ENCODE data around the gene MARCKSL1. TPM values are rescaled to one million over a fixed set of nuclear protein-coding genes. Genes with fewer than 3 reads are reported as not detected.

MARCKSL1 gene
- total and polyA plus RNA-seq, 2 experiments from 2014 or later = 16.6 to 22.1 TPM

DNA sequence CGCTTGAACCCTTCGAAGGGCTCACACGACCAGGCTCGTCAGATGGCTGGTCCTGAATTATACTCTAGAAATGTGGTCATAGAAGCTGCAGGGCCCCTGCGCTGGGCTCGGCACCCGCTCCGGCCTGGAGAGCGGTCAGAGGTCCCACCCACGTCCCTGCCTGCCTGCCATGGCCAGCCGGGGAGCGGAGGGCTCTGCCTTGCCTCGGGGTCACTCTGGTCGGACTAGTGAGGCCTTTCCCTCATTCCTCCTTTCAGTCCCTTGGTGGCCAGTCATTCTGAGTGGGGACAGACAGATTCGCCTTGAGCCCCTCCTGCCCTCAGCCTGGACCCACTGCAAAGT lies 529 bp upstream of the MARCKSL1 start:
- in situ Hi-C loops (cut with MboI) = no loop called here
- no peak overlapping the region for H3K4me2 ChIP-seq (ENCODE audit: unreplicated experiment)

DNA sequence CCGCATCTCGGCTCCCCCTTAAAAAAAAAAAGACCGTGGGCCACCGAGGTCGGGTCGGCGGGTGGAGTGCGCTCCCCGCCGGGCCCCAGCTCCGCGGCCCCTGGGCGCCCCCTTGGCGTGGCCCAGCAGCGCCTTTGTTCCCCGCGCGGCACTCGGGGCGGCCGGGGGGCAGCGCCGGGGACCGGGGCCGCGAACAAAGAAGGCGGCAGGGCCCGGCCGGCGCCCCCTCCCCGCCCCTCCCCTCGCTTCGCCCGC lies 571 bp downstream of the MARCKSL1 start:
- H3K9me3 ChIP-seq (ENCODE audit: low read depth) = no peaks in the 10 kb centered on the region
- H3K4me2 ChIP-seq (ENCODE audit: unreplicated experiment) = peak overlapping the region; percentile 77
- H3K4me3 ChIP-seq = peak overlapping the region; percentile 79
- H3K27ac ChIP-seq = no peak overlapping the region
- H3K27me3 ChIP-seq (replicated peaks; ENCODE audit: insufficient read depth) = no peaks in the 10 kb centered on the region
- H2AFZ ChIP-seq = peak overlapping the region; percentile 42
- no peaks in the 10 kb centered on the region for H3K79me2 ChIP-seq (ENCODE audit: insufficient read depth)
- H4K20me1 ChIP-seq (ENCODE audit: insufficient read depth) = no peaks in the 10 kb centered on the region
- no peaks in the 10 kb centered on the region for H3K36me3 ChIP-seq (ENCODE audit: low read depth)
- H3F3A ChIP-seq (ENCODE audit: insufficient read depth) = peaks cover 19% of the 10 kb centered on the region; the same call in 1 of the 2 replicates
- peaks cover 13% of the 10 kb centered on the region; the same call in 1 of the 2 replicates for H3K4me1 ChIP-seq (ENCODE audit: insufficient read depth)
- WGBS, 2 experiments (ENCODE audit: low coverage in 1 of 2, low lambda C conversion rate in 2 of 2, missing lambda C conversion rate in 2 of 2) = 1 to 3% methylated on average over 11 to 26 of the region's 34 CpGs
- no peaks in the 10 kb centered on the region for H3K9me2 ChIP-seq (ENCODE audit: insufficient read depth)
- DNase-seq = no peak
- TF ChIP-seq EZH2phosphoT487 (IDR thresholded peaks at IDR 0.05; ENCODE audit: insufficient read depth, low read depth) (no peak), EZH2 (IDR thresholded peaks at IDR 0.05; ENCODE audit: insufficient read depth, poor library complexity, severe bottlenecking) (no peak)
- H3K9ac ChIP-seq = peak overlapping the region; percentile 76
- in situ Hi-C loops (cut with MboI) = no loop called here

More for the DNA sequence above, 529 bp upstream of the MARCKSL1 start:
- Histone ChIP-seq H3K36me3 (ENCODE audit: low read depth) (no peaks in the 10 kb centered on the region), H3K9me2 (ENCODE audit: insufficient read depth) (no peaks in the 10 kb centered on the region), H3K9ac (no peak overlapping the region), H2AFZ (no peak overlapping the region), H3K27ac (no peak overlapping the region), H3K4me3 (peak overlapping the region; percentile 79; the same call in 1 of the 2 replicates), H4K20me1 (ENCODE audit: insufficient read depth) (no peaks in the 10 kb centered on the region), H3K4me1 (ENCODE audit: insufficient read depth) (peaks cover 13% of the 10 kb centered on the region; the same call in 1 of the 2 replicates), H3K27me3 (replicated peaks; ENCODE audit: insufficient read depth) (no peaks in the 10 kb centered on the region), H3K79me2 (ENCODE audit: insufficient read depth) (no peaks in the 10 kb centered on the region), H3K9me3 (ENCODE audit: low read depth) (no peaks in the 10 kb centered on the region), H3F3A (ENCODE audit: insufficient read depth) (peaks cover 14% of the 10 kb centered on the region; the same call in 1 of the 2 replicates)
- no peak for DNase-seq
- TF ChIP-seq EZH2 (IDR thresholded peaks at IDR 0.05; ENCODE audit: insufficient read depth, poor library complexity, severe bottlenecking) (no peak), EZH2phosphoT487 (IDR thresholded peaks at IDR 0.05; ENCODE audit: insufficient read depth, low read depth) (no peak)
- 58 to 61% methylated on average over 15 of the region's 15 CpGs for WGBS, 2 experiments (ENCODE audit: low coverage in 1 of 2, low lambda C conversion rate in 2 of 2, missing lambda C conversion rate in 2 of 2)

DNA sequence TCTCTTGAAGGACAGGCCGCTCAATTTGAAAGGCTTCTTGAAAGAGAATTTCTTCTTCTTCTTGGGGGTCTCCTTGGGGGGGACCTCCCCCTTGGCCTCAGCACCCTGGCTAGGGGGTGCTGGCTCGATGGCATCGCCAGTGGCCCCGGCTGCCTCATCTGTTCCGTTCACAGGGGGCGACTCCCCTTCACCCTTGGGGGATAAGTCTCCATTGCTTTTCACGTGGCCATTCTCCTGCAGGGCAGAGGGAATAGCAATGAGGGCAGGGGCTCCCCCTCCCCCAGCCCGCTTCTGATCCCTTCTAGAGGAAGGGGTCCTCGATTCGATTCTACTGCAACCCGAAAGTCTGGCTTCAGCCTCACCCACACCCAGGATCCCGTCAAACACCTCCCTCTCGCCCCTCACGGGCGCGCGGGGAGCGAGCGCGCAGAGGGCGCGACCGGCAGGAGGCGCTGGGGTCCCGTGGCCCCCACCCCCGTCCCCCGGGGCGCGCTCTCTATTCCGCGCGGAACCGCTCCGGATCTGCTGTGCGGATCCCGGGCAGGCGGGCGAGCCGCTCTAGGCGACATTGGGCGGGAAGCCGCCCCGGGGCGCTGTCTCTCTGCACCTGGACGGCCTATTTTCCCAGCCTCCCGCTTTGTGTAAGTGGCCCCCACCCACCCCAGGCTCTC lies 1.0 kb downstream of the MARCKSL1 start:
- peak overlapping the region; percentile 42 for H2AFZ ChIP-seq
- H3K9me3 ChIP-seq (ENCODE audit: low read depth) = no peaks in the 10 kb centered on the region
- peak overlapping the region; percentile 79 for H3K4me3 ChIP-seq
- H3K27ac ChIP-seq = no peak overlapping the region
- WGBS, 2 experiments (ENCODE audit: low coverage in 1 of 2, low lambda C conversion rate in 2 of 2, missing lambda C conversion rate in 2 of 2) = 5 to 8% methylated on average over 26 to 46 of the region's 46 CpGs
- H3K79me2 ChIP-seq (ENCODE audit: insufficient read depth) = no peaks in the 10 kb centered on the region
- peak overlapping the region; percentile 77 for H3K4me2 ChIP-seq (ENCODE audit: unreplicated experiment)
- H3K9me2 ChIP-seq (ENCODE audit: insufficient read depth) = no peaks in the 10 kb centered on the region
- no peaks in the 10 kb centered on the region for H4K20me1 ChIP-seq (ENCODE audit: insufficient read depth)
- H3K36me3 ChIP-seq (ENCODE audit: low read depth) = no peaks in the 10 kb centered on the region
- H3K27me3 ChIP-seq (replicated peaks; ENCODE audit: insufficient read depth) = no peaks in the 10 kb centered on the region
- in situ Hi-C loops (cut with MboI) = no loop called here
- TF ChIP-seq EZH2phosphoT487 (IDR thresholded peaks at IDR 0.05; ENCODE audit: insufficient read depth, low read depth) = no peak
- TF ChIP-seq EZH2 (IDR thresholded peaks at IDR 0.05; ENCODE audit: insufficient read depth, poor library complexity, severe bottlenecking) = no peak
- peaks cover 19% of the 10 kb centered on the region; the same call in 1 of the 2 replicates for H3F3A ChIP-seq (ENCODE audit: insufficient read depth)
- peak; percentile 72 for DNase-seq
- peaks cover 13% of the 10 kb centered on the region; the same call in 1 of the 2 replicates for H3K4me1 ChIP-seq (ENCODE audit: insufficient read depth)
- peak overlapping the region; percentile 76 for H3K9ac ChIP-seq

DNA sequence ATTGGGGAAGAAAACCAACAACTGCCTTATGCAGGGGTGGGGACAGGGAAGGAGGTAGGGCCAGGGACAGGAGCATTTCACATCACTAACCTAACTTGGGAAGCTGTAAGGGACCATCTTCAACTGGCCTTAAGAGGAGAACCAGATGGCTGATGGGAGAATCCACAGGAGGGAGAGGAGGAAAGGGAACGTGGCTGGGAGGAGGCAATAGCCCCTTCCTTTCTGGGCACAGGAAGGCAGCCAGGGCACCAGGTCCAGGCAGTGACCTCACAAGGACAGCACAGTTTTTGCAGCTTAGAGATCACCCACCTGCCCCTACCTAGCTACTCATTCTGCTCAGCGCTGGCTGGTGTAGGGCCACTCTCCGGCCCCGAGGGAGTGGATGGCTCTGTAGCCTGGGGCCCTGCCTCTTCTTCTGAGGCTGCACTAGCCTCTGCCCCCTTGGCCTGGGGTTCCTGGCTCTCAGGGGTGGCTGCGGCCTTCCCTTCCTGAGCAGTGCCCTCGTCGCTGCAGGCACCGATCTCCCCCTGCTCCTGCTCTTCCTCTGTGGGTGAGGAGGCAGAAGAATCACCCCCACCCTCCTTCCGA lies 1.7 kb downstream of the MARCKSL1 start:
- in situ Hi-C loops (cut with MboI) = no loop called here
- Histone ChIP-seq H3K4me1 (ENCODE audit: insufficient read depth) (peaks cover 13% of the 10 kb centered on the region; the same call in 1 of the 2 replicates), H4K20me1 (ENCODE audit: insufficient read depth) (no peaks in the 10 kb centered on the region)

More for the DNA sequence above, 1.7 kb downstream of the MARCKSL1 start:
- peak overlapping the region; percentile 76; the same call in 1 of the 2 replicates for H3K9ac ChIP-seq
- H3K9me2 ChIP-seq (ENCODE audit: insufficient read depth) = no peaks in the 10 kb centered on the region
- TF ChIP-seq EZH2phosphoT487 (IDR thresholded peaks at IDR 0.05; ENCODE audit: insufficient read depth, low read depth) (no peak), EZH2 (IDR thresholded peaks at IDR 0.05; ENCODE audit: insufficient read depth, poor library complexity, severe bottlenecking) (no peak)
- peaks cover 15% of the 10 kb centered on the region; the same call in 1 of the 2 replicates for H3F3A ChIP-seq (ENCODE audit: insufficient read depth)
- no peak overlapping the region for H3K27ac ChIP-seq
- H3K9me3 ChIP-seq (ENCODE audit: low read depth) = no peaks in the 10 kb centered on the region
- H3K79me2 ChIP-seq (ENCODE audit: insufficient read depth) = no peaks in the 10 kb centered on the region
- H2AFZ ChIP-seq = no peak overlapping the region
- no peaks in the 10 kb centered on the region for H3K27me3 ChIP-seq (replicated peaks; ENCODE audit: insufficient read depth)
- 81 to 92% methylated on average over 9 of the region's 9 CpGs for WGBS, 2 experiments (ENCODE audit: low coverage in 1 of 2, low lambda C conversion rate in 2 of 2, missing lambda C conversion rate in 2 of 2)
- peak overlapping the region; percentile 77 for H3K4me2 ChIP-seq (ENCODE audit: unreplicated experiment)
- H3K4me3 ChIP-seq = peak overlapping the region; percentile 79
- H3K36me3 ChIP-seq (ENCODE audit: low read depth) = no peaks in the 10 kb centered on the region
- no peak for DNase-seq

All from GM23248 (cell line).